GM12878 (cell line): ENCODE measurements around the gene GRK5. TPM values are rescaled to one million over a fixed set of nuclear protein-coding genes. Genes with fewer than 3 reads are reported as not detected.

Source experiments
- ATF7 ChIP-seq: fragments of 450-650 bp; IDR thresholded peaks from 2 replicates; pipeline ENCODE4 v1.6.1; 2016; ENCODE audit warnings: low read depth, mild to moderate bottlenecking
- HDAC6 ChIP-seq: fragments of 200-600 bp; sonication (generic); IDR thresholded peaks from one replicate; pipeline ENCODE4 v1.8.0; 2017; ENCODE audit warnings: antibody characterized with exemption; ENCODE audit not compliant: unreplicated experiment
- MEF2B ChIP-seq: fragments of 450-650 bp; IDR thresholded peaks from 2 replicates; pipeline ENCODE4 v1.6.1; 2018; ENCODE audit warnings: mild to moderate bottlenecking, moderate library complexity; ENCODE audit not compliant: partially characterized antibody, poor library complexity, severe bottlenecking
- NFYA ChIP-seq: IDR thresholded peaks from 2 replicates; pipeline ENCODE4 v1.6.1; 2011; ENCODE audit warnings: low read depth, mild to moderate bottlenecking, low read length, improper control_type of control experiment, borderline replicate concordance
- PML ChIP-seq: IDR thresholded peaks from 2 replicates; pipeline ENCODE4 v1.6.1; 2012; ENCODE audit warnings: low read length, inconsistent platforms
- SMAD1 ChIP-seq: fragments of 450-650 bp; IDR thresholded peaks from 2 replicates; pipeline ENCODE4 v1.6.1; 2018; ENCODE audit warnings: mild to moderate bottlenecking, low read depth; ENCODE audit not compliant: partially characterized antibody
- TCF12 ChIP-seq: IDR thresholded peaks from 2 replicates; pipeline ENCODE4 v1.6.1; 2011; ENCODE audit warnings: low read depth, mild to moderate bottlenecking, low read length
- polyA plus RNA-seq, 11 experiments: library from polyadenylated mRNA; depleted of rRNA in 4 of 11; unstranded in 6 of 11; stranded (reverse) in 5 of 11; fragments of >200 nt; fragmentation: Nextera tagmentation in 4 of 11; fragmentation: Illumina TruSeq in 1 of 11; extraction: Ambion mirVana in 4 of 11; extraction: Trizol in 1 of 11; gene quantifications; 1 replicate in 1 of 11; 2 replicates in 10 of 11; pipeline versions ENCODE4 v1.2.1 to v1.2.3, GENCODE V29; 2011 to 2016; ENCODE audit warnings: inconsistent platforms in 2 of 11, missing spikeins in 2 of 11, low read depth in 1 of 11
- total RNA-seq, 4 experiments: library from RNA; depleted of rRNA in 3 of 4; stranded (reverse); fragments of >200 nt in 3 of 4; fragmentation: Illumina TruSeq in 1 of 4; extraction: Trizol in 1 of 4; gene quantifications; 2 replicates each; pipeline versions ENCODE4 v1.2.1 to v1.2.3, GENCODE V29; 2013 to 2021
- TF ChIP-seq, protein P1 (sequence below): fragments of 450-650 bp; IDR thresholded peaks from 2 replicates; pipeline ENCODE4 v1.6.1; 2017; ENCODE audit warnings: mild to moderate bottlenecking, low read depth, inconsistent platforms; ENCODE audit not compliant: poor library complexity, severe bottlenecking
- TF ChIP-seq, protein P2 (sequence below): fragments of 450-650 bp; formaldehyde crosslinking; IDR thresholded peaks from 2 replicates; pipeline ENCODE4 v1.4.0; 2022; ENCODE audit warnings: mild to moderate bottlenecking, moderate library complexity
- TF ChIP-seq, protein P3 (sequence below): IDR thresholded peaks from 2 replicates; pipeline ENCODE4 v1.6.1; 2012; ENCODE audit warnings: improper control_type of control experiment, low read depth, low read length; ENCODE audit not compliant: insufficient replicate concordance

Gene GRK5
- total and polyA plus RNA-seq, 10 of the 15 experiments (the other 5 are each of a cell fraction or from before 2014, with no cell fraction given): 0.11 to 22.1 (median 10.0) TPM

DNA sequence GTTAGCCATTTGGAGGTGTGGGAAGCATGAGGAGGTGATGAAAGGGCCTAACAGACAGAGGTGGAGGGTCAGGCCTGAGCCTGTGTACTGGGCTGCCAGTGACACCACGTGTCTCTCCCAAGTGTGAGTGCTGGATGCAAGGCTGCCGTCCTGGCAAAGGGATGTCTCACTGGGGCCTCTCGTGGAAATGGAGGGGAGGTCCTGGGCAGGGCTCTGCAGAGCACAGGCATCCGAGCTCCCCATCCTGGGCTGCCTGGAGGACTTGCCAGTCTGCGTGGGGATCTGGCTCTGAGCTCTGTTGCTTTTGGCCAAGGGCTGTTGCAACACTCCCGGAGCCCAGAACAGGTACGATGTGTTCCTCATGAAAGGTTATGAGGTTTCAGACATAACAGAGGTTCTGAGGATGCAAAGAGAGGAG is 77.3 kb downstream of the GRK5 start (continued):
- TF ChIP-seq, protein P1, sequence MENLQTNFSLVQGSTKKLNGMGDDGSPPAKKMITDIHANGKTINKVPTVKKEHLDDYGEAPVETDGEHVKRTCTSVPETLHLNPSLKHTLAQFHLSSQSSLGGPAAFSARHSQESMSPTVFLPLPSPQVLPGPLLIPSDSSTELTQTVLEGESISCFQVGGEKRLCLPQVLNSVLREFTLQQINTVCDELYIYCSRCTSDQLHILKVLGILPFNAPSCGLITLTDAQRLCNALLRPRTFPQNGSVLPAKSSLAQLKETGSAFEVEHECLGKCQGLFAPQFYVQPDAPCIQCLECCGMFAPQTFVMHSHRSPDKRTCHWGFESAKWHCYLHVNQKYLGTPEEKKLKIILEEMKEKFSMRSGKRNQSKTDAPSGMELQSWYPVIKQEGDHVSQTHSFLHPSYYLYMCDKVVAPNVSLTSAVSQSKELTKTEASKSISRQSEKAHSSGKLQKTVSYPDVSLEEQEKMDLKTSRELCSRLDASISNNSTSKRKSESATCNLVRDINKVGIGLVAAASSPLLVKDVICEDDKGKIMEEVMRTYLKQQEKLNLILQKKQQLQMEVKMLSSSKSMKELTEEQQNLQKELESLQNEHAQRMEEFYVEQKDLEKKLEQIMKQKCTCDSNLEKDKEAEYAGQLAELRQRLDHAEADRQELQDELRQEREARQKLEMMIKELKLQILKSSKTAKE: no peak
- no peak for TF ChIP-seq TCF12
- TF ChIP-seq, protein P2, sequence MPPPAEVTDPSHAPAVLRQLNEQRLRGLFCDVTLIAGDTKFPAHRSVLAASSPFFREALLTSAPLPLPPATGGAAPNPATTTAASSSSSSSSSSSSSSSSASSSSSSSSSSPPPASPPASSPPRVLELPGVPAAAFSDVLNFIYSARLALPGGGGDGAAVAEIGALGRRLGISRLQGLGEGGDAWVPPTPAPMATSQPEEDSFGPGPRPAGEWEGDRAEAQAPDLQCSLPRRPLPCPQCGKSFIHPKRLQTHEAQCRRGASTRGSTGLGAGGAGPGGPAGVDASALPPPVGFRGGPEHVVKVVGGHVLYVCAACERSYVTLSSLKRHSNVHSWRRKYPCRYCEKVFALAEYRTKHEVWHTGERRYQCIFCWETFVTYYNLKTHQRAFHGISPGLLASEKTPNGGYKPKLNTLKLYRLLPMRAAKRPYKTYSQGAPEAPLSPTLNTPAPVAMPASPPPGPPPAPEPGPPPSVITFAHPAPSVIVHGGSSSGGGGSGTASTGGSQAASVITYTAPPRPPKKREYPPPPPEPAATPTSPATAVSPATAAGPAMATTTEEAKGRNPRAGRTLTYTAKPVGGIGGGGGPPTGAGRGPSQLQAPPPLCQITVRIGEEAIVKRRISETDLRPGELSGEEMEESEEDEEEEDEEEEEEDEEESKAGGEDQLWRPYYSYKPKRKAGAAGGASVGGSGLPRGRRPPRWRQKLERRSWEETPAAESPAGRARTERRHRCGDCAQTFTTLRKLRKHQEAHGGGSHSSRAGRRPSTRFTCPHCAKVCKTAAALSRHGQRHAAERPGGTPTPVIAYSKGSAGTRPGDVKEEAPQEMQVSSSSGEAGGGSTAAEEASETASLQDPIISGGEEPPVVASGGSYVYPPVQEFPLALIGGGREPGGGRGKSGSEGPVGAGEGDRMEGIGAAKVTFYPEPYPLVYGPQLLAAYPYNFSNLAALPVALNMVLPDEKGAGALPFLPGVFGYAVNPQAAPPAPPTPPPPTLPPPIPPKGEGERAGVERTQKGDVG (CRISPR knock-in tag): no peak
- TF ChIP-seq NFYA: no peak
- TF ChIP-seq ATF7: no peak
- TF ChIP-seq, protein P3, sequence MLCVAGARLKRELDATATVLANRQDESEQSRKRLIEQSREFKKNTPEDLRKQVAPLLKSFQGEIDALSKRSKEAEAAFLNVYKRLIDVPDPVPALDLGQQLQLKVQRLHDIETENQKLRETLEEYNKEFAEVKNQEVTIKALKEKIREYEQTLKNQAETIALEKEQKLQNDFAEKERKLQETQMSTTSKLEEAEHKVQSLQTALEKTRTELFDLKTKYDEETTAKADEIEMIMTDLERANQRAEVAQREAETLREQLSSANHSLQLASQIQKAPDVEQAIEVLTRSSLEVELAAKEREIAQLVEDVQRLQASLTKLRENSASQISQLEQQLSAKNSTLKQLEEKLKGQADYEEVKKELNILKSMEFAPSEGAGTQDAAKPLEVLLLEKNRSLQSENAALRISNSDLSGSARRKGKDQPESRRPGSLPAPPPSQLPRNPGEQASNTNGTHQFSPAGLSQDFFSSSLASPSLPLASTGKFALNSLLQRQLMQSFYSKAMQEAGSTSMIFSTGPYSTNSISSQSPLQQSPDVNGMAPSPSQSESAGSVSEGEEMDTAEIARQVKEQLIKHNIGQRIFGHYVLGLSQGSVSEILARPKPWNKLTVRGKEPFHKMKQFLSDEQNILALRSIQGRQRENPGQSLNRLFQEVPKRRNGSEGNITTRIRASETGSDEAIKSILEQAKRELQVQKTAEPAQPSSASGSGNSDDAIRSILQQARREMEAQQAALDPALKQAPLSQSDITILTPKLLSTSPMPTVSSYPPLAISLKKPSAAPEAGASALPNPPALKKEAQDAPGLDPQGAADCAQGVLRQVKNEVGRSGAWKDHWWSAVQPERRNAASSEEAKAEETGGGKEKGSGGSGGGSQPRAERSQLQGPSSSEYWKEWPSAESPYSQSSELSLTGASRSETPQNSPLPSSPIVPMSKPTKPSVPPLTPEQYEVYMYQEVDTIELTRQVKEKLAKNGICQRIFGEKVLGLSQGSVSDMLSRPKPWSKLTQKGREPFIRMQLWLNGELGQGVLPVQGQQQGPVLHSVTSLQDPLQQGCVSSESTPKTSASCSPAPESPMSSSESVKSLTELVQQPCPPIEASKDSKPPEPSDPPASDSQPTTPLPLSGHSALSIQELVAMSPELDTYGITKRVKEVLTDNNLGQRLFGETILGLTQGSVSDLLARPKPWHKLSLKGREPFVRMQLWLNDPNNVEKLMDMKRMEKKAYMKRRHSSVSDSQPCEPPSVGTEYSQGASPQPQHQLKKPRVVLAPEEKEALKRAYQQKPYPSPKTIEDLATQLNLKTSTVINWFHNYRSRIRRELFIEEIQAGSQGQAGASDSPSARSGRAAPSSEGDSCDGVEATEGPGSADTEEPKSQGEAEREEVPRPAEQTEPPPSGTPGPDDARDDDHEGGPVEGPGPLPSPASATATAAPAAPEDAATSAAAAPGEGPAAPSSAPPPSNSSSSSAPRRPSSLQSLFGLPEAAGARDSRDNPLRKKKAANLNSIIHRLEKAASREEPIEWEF: no peak
- no peak for TF ChIP-seq MEF2B
- no peak for TF ChIP-seq PML
- no peak for TF ChIP-seq HDAC6
- TF ChIP-seq SMAD1: no peak
